ENCODE measurements around the gene OR2AG1.

Gene OR2AG1, protein sequence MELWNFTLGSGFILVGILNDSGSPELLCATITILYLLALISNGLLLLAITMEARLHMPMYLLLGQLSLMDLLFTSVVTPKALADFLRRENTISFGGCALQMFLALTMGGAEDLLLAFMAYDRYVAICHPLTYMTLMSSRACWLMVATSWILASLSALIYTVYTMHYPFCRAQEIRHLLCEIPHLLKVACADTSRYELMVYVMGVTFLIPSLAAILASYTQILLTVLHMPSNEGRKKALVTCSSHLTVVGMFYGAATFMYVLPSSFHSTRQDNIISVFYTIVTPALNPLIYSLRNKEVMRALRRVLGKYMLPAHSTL

DNA sequence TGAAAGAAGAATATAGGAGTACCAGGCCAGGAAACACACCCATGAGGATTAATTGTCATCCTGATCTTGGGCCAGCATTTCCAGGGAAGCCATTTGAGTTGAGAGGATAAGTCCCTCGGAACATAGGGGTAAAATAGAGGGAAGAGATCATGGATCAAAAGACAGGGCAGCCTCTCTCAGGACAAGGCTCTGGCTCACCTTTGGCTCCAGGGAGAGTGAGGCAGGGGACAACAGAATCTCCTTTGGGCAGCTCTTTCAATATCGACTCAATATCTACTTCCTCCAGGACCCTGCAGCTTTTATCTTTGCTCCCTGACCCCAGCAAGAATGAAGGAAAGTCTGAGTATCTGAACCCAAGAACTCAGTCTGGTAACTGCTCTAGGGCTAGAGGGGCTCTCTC is at the start of gene OR2AG1:
Gene OR2AG1 (plus strand): TSS at position 301 of the 400 bp plus-strand sequence. CDS start 2,018 bp downstream, outside the sequence.
- DNase-seq, result no peak

DNA sequence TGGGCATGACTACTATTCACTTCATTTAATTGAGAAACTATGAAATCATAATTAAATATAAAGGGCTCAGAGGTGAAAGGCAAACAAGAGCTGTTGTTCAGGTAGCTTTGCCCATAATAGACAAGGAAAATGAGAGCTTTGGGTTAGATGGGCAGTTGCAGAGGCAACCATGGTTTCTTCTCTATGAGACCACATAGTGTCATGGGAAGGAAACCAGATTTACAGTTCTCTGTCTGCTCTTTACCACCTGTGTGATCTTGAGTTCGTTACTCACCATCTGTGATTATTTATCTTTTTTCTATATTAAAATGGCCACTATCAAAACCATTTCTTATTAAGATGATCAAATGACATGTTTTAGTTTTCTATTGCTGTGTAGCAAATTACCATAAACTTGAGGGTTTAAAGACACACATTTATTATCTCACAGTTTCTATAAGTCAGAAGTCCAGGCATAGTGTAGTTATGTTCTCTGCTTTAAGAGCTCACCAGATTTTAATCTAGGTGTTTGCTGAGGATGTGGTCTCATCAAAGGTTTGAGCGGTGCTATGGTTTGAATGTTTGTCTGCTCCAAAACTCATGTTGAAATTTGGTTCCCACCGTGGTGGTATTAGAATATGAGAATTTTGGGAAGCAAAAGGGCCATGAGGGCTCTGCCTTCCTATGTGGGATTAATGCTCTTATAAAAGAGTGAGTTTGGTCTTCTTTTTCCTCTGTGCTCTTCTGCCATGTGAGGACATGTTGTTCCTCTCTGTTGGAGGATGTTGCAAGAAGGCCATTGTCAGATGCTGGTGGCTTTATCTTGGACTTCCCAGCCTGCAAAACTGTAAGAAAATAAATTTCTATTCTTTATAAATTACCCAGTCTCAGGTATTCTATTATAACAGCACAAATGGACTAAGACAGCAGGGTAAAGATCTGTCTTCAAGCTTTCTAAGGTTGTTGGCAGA is 49.2 kb upstream of the OR2AG1 start:
- DNase-seq, result no peak

DNA sequence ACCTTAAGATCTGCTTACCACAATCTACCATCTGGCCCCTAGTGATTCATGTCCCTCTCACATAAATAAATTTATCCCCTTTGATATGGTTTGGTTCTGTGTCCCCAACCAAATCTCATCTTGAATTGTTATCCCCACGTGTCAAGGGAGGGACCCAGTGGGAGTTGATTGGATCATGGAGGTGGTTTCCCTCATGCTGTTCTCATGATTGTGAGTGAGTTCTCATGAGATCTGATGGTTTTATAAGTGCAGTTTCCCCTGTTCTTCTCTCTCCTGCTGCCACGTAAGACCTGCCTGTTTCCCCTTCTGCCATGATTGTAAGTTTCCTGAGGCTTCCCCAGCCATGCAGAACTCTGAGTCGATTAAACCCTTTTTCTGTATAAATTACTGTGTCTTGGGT is 48.2 kb upstream of the OR2AG1 start:
- DNase-seq, result no peak

DNA sequence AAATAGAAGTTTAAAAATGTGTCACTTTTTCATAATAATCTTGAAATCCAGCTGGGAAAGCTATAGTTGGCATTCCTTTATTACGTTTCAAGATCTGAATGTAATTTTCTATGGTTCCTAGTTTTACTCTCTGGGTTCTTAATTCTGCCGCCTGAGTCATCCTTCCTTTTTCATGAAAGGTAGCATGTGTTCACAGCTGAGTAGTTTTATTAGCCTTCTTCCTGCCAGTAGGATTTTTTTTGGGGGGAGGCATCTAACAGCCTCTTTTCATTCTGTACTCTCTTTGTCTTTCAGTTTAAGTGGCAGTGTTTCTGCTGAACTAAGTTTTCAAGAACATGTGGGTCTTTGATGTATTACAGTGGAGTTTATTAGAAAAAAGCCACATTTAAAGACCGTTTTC is 47.5 kb upstream of the OR2AG1 start:
- no peak for DNase-seq

DNA sequence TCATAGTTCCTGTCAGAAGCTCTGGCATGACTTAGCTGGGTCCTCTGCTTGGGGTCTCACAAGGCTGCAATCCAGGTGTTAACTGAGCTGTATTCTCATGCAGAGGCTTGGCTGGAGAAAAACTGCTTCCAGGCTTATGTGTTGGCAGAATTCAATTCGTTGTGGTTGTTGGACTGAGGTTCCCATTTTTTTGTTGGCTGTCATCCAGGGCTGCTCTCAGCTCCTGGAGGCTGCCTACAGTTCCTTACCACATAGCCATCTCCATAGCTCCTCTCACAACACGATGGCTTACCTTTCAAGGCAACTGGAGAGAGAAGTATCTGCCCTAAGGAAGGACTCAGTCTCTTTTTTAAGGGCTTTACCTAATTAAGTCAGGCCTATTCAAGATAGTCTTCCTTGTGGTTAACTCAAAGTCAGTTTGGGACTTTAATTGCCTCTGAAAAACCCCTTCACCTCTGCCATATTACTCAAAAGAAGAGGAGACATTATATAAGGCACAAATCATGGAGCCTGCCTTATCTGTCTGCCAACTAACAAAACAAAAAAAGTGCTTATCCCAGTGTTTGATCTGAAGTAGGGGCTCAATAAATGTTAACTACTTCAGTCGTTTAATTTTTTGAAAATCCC is 46.2 kb upstream of the OR2AG1 start:
- DNase-seq, result no peak

DNA sequence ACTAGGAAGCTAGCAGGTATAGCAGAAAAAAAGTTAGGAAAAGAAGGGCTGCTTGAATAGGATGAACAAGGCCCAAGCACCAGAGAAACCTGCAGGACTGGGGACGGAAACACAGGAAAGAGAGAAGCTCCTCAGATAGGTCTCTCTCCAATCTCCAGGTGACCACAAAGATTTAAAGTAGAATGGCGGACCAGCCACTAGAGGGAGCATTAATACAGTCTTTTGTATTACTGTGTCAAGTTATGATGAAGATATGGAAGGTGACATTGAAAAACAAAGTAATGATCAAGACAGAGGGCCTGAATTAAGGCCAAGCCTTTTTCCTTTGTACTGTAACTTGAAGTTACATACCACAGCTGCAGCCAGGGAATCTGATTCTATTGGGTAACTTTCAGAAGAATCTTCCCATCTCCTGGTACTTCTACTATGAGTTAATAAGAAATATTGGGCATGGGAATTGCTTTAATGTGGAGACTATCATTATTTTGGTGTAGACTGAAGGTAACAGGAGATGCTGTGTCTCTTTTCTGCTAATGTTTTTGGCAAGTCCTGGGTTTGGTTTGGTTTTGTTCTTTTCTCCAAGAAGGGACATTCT is 44.9 kb upstream of the OR2AG1 start:
- no peak for DNase-seq

DNA sequence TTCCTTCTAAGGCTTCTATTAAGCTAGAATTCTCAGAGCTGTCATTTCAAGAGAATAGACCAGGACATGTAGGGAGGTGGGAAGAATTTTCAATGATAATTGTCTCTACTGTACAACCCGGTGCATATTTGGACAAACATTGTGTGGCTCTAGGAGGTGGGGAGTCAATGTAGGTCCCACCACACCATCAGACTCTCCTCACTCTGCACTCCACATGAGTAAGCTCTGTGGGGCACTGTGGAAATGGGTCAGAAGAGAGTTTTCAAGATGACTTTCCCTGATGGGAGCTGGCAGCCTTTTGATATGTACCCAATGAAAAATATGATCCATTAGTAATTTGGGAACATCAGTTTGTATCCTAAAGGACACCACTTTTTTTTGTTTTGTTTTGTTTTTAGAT is 44.2 kb upstream of the OR2AG1 start:
- no peak for DNase-seq

DNA sequence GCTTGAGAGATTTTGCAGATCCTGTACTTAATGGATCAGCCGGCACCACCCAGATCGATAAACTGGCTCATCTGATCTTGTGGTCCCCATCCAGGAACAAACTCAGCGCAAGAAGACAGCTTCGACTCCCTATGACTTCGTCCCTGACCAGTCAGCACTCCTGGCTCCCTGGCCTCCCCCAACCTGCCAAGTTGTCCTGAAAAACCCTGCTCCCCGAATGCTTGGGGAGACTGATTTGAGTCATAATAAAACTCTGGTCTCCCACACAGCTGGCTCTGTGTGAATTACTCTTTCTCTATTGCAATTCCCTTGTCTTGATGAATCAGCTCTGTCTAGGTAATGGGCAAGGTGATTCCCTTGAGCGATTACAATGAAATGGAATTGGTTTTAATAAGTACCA is 40.6 kb upstream of the OR2AG1 start:
- DNase-seq, result no peak

DNA sequence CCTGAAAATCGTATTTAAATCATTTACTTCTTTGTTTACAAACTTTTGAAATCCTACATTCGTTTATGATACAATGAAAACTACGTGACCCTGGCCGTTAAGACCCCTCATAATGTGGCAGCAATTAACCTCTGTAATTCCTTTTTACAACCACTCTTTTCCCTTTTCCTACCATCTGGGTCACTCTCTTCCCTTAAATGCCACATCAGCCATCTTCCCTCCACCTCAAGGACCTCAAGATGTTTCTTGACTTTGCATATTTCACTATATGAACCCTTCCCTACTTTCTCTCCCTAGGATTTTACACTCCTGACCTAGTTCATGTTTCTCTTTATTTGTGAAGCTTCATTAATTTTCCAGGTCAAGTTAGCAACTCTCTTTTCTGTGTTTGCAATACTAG is 37.8 kb upstream of the OR2AG1 start:
- no peak for DNase-seq

DNA sequence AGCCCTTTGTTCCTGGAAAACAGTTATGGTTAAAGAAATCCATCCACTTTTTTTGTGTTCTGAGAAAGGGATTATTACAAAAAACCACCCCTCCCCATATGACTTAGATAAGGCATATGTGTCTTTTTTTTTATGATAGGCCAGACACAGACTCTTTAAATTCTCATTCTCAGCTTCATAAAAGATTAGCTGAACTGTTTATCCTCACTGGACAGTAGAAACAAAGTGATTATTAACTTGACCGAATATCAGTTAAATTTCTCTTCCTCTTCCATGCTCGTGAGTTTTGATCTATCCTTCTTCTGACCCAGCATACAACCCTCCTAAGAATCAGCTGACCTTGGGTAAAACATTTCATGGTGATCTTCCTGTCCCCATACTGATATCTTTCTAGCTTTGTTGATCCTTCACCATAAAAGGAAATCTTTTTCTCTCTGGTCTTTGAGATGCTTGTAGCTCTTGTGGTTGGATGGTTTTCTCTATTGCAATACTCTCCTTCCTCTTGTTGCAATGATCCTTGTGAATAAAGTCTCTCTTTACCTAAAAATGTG is 37.3 kb upstream of the OR2AG1 start:
- DNase-seq, result no peak

DNA sequence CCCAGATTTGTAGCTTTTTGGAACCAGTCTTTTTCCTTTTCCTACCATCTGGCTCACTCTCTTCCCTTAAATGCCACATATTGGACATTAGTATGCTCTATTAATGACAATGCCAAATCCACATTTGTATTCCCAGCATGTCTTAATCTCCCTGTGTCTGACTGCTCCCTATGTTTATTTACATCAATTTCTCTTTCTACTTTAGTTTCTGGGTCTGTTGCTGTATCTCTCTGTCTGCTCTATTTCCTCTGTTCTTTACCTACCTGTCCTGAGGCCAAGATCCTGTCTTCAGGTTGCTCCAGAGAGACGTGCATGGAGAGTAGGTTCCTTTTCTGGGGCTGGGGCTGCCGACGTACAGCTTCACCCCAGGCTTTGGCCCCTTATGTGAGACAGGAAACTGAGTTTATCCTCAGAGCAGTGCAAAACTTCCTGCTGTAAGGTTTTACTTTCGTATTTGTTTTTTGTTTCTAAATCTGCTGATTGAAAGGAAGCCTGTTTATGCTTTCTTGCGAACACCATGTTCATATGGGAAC is 36.7 kb upstream of the OR2AG1 start:
- no peak for DNase-seq

DNA sequence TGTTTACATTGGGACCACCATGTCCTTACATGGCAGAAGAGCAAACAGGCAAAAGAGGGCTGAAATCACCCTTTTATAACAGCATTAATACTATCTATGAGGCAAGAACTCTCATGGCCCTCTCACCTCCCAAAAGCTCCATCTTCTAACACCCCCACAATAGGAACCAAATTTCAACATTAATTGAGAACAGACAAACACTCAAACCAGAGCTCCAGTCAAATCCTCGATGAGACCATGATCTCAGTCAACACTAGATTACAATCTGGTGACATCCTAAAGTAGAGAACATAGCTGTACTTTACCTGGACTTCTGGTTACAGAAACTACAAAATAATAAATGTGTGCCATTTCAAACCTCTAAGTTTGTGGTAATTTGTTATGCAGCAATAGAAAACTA is 36.2 kb upstream of the OR2AG1 start:
- no peak for DNase-seq

DNA sequence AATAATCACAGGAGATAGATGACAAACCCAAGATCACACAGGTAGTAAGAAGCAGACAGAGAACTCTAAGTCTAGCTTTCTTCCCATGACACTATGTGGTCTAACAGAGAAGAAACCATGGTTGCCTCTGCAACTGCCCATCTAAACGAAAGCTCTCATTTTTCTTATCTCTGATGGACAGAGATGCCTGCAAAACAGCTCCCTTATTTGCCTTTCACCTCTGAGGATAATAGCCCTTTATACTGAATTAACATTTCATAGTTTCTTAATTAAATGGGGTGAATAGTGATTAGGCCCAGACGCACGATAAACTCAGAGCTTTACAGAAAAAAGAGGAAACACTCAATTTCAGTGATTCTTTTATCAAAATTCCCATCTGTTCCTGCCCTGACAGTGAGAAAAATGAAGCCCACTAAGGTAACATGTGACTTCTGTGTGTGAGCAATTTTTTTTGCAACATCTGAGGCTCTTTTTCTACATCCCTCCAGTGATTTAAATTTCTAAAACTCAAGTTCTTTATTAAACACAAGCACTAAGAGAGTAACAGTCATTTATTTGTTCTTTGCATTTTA is 35.6 kb upstream of the OR2AG1 start:
- DNase-seq, result no peak

DNA sequence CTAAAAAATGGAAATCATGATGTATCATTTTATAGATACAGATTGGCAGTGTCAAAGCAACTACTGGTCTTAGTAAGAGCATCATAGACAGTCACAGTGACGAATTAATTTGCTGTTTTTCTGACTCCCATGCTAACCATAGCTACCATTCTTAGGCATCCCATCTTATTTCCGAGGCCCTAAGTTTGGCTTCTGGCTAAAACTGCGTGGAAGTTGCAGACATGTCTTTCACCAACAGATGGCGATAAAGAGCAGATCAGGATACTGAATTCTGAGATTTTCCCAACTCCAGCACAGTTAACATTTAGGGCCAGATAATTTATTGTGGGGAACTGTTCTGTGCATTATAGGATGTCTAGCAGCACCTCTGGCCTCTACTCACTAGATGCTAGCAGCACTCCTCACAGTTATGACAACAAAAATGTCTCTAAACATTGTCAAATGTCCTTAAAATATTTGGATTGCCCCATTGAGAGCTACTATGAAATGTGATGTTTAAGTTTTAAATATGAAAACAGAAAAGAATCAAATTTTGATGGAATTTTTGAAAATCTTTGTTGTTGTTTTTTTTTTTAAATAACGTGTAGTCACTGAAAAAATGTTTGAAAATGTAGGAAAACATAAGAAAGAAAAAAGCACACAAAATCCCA is 27.4 kb upstream of the OR2AG1 start:
- DNase-seq, result peak; percentile 11

DNA sequence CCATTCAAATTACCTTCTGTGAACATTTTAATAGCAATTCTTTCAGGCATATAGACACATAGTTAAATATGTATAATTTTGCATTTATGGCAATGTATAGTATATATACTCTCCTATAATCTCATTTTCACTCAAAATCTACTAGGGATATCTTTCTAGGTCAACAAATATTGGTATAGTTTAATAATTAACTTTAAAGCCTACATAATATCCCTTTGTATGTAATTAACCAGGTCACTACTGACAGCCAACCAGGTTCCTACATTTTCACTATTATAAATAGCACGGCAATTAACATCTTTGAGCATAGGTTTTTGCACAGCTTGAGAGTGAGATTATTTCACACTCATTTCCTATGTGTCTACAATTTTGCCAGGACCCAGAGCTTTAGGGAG is 26.9 kb upstream of the OR2AG1 start:
- DNase-seq, result no peak

DNA sequence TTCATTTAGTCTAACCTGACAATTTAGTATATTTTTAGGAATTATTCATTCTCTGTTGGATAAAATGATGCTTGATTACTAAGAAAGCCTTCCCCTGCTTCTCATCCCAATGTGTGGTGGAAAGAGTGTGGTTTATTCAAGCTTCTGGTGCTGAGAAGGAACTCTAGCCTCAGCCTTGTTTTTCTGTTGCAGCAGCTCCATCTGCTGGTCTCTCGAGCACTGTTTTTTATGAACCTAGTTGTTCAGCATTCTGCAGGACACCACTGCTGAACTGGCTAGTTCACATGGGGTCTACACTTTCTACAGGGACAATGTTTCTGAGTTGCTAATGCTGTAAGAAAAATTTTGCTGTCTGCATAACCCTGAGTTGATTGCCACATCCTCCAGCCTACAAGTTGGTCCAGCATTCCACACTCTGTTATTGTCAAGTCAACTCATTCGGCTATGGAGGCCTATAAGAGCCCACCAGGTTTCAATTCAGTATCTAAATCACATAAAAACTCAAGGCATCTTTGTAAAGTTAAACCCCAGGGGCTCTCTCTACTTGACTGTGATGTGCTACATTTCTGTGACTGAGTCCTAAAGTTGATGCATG is 25.4 kb upstream of the OR2AG1 start:
- DNase-seq, result peak; percentile 21

DNA sequence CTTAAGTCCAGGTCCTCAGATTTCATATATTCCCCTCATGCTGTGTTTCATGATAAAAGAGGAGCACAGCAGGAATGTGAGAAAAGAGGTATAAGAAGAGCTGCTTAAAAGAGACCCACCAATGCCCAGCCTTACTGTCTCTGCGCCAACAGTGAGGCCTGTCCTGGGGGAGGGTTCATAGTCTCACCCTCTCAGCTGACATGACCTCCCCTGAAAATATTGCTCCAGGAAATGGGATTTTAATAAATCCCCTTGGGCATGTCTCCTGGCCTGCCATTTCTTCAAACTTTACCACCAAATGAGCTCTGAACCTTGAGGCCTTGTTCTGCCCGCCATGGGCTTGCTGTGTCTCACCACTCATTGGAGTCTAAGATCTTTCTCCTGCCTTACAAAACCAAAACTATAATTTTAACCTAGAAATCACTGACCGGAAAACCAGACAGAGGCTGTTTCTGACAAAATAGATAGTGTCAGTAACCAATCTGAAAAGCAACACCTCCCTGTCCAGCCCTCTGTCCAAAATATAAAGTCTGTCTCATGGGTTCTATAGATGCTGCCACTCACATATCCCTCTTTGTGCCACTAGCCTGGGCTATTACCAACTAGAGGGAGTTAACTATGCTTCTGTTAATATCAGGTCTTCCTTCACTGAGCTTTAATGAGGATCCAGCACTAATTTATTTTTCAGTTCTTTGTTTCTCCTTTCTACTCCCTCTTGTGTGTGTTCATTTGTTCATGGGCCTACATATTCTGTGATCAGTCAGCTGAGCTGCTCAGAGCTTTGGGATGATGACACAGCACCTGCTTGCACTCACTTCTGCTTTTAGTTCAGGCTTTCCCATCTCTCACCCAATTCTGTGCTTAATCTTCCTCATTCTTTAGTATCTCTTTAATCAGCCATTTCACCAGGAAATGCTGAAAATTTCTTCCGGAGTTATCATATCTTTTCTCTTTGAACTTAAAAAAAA is 10.6 kb upstream of the OR2AG1 start, which contains the start of gene OR2AG2:
Gene OR2AG2 (minus strand): TSS at position 51 of the 968 bp plus-strand sequence. CDS start 3,019 bp downstream, outside the sequence.
- DNase-seq, result no peak

DNA sequence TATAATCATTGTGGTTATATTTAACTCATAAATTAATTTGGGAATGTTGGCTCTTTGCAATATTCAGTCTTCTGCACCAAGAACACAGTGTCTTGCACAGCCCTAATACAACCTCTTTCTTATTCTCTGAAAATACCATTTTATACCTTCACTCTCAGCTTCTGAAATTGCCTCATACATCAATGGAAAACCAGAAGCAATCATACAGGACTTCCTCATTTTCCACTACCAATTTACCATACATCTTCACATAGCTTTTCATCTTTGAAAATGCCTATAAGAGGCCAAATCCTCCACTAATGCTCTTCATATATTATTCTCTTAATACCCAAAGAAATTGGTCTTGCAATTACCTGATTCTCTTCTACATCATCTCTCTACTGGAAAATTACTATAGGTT is 4.3 kb upstream of the OR2AG1 start:
- no peak for DNase-seq

DNA sequence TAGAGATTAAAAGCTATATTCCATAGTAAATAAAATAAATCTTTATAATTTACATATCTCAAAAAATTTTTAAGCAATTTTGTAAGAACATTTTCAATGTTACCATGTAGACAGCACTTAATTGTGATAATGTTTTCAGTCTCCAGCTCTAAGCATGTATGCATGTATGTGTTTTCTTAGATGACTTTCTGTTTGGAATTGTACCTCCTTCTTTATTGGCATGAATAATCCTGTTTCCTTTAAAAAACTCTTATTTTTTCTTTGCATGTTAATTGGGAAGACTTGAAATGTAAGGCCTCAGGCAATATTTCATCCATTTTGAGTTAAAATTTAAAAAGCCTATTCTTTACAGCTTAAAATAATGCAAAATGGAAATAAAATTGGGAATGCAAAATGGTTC is 2.0 kb upstream of the OR2AG1 start:
- DNase-seq, result no peak

DNA sequence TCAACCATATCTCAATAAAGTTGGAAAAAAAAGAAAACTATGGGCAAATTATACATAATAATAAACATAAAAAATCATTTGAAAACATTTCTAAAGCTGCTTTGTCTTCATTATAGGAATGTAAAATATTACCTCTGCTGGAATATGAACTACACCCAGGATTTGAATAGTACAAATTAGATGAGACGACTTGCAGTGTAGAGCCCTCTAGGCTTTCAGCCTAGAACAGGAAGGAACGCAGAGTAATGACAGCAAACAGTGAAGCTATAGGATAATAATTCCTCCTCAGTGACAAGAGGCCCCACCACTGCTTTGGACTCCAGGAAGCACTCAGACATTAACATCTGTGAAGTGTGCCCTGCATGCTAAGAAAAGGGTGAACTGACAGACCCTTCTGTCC is 7.7 kb downstream of the OR2AG1 start:
- no peak for DNase-seq

Data from NCI-H1105 (cell line).